Brain microvascular endothelial cell (primary cell): Measurements from ENCODE around the gene PDE6B.

Experiments used
- DNase-seq: peaks from one replicate; pipeline ENCODE4 v3.0.0-alpha.2; 2020
- H3K27ac ChIP-seq: fragments of 250-450 bp; sonication (Bioruptor Pico); 2 replicates; pipeline ENCODE4 v1.5.1; 2020; ENCODE audit warnings: mild to moderate bottlenecking, moderate library complexity
- H3K27me3 ChIP-seq: fragments of 250-450 bp; sonication (Bioruptor Pico); replicated peaks from 2 replicates; pipeline ENCODE4 v1.5.1; 2020; ENCODE audit warnings: mild to moderate bottlenecking
- H3K36me3 ChIP-seq: fragments of 250-450 bp; sonication (Bioruptor Pico); replicated peaks from 2 replicates; pipeline ENCODE4 v1.5.1; 2020; ENCODE audit warnings: mild to moderate bottlenecking
- H3K4me3 ChIP-seq: 2 replicates; pipeline ENCODE4 v1.5.1; 2011; ENCODE audit warnings: low read depth, mild to moderate bottlenecking, control low read depth, low read length, moderate library complexity
- in situ Hi-C: cut with HindIII; loops from 2 replicates; pipeline ENCODE4 v1.10.0; 2017; ENCODE audit warnings: low sequenced_read_pairs, low pct_ligation_motif_present
- TF ChIP-seq, protein P1 (sequence below): IDR thresholded peaks from 2 replicates; pipeline ENCODE4 v1.5.1; 2011; ENCODE audit warnings: low read depth, mild to moderate bottlenecking, moderate library complexity, low read length, control low read depth, inconsistent platforms; ENCODE audit errors: missing control alignments

PDE6B gene

DNA sequence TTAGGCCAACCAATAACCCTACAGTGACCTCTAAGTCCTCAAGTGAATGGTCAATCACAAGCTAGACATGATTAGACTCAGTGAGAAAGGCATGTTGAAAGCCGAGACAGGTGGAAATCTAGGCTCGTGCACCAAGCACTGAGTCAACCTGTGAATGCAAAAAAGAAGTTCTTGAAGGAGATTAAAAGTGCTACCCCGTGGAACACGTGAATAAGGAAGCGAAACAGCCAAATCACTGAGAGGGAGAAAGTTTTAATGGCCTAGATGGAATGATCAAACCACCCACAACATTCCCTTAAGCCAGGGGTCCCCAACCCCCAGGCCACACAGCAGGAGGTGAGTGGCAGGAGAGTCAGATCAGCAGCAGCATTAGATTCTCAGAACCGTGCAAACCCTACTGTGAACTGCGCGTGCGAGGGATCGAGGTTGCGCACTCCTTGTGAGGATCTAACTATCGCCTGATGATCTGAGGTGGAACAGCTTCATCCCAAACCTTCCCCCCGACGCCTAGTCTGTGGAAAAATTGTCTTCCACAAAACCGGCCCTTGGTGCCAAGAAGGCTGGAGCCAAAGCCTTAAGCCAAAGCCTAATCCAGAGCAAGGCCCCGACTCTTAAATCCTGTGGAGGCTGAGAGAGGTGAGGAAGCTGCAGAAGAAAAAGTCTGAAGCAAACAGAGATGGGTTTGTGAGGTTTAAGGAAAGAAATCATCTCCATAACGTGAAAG is 19.5 kb upstream of the PDE6B start:
- H3K27ac ChIP-seq = no peak overlapping the region
- no peaks in the 10 kb centered on the region for H3K36me3 ChIP-seq
- in situ Hi-C loops = no loop called here
- DNase-seq = no peak
- no peaks in the 10 kb centered on the region for H3K27me3 ChIP-seq
- no peak overlapping the region for H3K4me3 ChIP-seq
- TF ChIP-seq, protein P1, sequence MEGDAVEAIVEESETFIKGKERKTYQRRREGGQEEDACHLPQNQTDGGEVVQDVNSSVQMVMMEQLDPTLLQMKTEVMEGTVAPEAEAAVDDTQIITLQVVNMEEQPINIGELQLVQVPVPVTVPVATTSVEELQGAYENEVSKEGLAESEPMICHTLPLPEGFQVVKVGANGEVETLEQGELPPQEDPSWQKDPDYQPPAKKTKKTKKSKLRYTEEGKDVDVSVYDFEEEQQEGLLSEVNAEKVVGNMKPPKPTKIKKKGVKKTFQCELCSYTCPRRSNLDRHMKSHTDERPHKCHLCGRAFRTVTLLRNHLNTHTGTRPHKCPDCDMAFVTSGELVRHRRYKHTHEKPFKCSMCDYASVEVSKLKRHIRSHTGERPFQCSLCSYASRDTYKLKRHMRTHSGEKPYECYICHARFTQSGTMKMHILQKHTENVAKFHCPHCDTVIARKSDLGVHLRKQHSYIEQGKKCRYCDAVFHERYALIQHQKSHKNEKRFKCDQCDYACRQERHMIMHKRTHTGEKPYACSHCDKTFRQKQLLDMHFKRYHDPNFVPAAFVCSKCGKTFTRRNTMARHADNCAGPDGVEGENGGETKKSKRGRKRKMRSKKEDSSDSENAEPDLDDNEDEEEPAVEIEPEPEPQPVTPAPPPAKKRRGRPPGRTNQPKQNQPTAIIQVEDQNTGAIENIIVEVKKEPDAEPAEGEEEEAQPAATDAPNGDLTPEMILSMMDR = no peak

GRCh38 chr4:608236-608635 is 17.1 kb upstream of the PDE6B start:
- H3K27ac ChIP-seq = no peak overlapping the region
- in situ Hi-C loops = no loop called here
- TF ChIP-seq, protein P1 = no peak
- no peaks in the 10 kb centered on the region for H3K36me3 ChIP-seq
- no peak overlapping the region for H3K4me3 ChIP-seq
- no peaks in the 10 kb centered on the region for H3K27me3 ChIP-seq
- DNase-seq = no peak

- in situ Hi-C loops = no loop called here
- no peaks in the 10 kb centered on the region for H3K36me3 ChIP-seq
Observed at GRCh38 chr4:609400-610050, 15.8 kb upstream of the PDE6B start.

DNA sequence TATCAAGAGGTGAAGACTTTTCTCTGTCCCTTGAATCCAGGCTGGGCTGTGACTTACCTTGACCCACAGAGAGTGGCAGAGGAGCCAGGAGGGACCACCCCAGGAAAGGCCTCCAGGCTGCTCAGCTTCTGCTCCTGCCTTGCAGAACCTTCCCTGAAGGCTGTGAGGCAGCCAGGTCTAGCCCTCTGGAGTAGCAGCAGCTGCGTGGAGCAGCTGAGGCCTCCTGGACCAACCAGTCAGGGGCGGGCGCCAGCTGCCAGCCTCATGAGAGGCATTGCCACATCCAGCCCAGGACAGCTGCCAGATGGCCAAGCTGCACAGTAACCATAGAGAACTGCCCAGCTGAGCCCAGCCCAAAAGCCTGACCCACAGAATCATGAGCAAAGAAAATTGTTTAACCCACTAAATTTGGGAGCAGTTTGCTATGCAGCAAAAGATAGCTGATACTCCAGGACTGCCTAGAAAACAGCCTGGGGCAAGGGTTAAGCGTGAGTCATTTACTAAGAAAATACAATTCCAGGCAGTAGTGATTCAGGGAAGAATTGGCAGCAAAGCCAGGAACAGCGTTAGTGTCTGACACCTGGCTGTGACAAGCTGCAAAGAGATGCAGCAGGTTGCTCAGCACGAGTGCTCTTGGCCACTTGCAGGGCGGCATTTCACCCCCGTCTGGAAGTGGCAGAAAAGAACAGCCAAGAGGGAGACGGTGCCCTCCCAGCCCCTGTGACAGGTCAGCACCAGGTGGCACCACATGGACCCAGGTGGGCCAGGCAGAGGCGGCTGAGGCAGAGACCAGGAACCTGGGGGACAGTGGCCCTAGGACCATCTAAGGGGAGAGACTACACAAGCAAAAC is 14.7 kb upstream of the PDE6B start:
- H3K4me3 ChIP-seq = no peak overlapping the region
- TF ChIP-seq, protein P1 = no peak
- no peaks in the 10 kb centered on the region for H3K36me3 ChIP-seq
- no peaks in the 10 kb centered on the region for H3K27me3 ChIP-seq
- DNase-seq = peak; percentile 34
- H3K27ac ChIP-seq = no peak overlapping the region
- in situ Hi-C loops = no loop called here

More at GRCh38 chr4:609400-610050, 15.8 kb upstream of the PDE6B start:
- no peak overlapping the region for H3K4me3 ChIP-seq
- H3K27me3 ChIP-seq = no peaks in the 10 kb centered on the region
- TF ChIP-seq, protein P1 = no peak
- H3K27ac ChIP-seq = no peak overlapping the region
- no peak for DNase-seq

- no peak overlapping the region for H3K4me3 ChIP-seq
- TF ChIP-seq, protein P1 = no peak
- no peak for DNase-seq
- H3K36me3 ChIP-seq = no peaks in the 10 kb centered on the region
- no peaks in the 10 kb centered on the region for H3K27me3 ChIP-seq
- in situ Hi-C loops = no loop called here
- no peak overlapping the region for H3K27ac ChIP-seq
Observed at GRCh38 chr4:612052-612748, 13.2 kb upstream of the PDE6B start.
